ENCODE data around the gene LRBA.

DNA sequence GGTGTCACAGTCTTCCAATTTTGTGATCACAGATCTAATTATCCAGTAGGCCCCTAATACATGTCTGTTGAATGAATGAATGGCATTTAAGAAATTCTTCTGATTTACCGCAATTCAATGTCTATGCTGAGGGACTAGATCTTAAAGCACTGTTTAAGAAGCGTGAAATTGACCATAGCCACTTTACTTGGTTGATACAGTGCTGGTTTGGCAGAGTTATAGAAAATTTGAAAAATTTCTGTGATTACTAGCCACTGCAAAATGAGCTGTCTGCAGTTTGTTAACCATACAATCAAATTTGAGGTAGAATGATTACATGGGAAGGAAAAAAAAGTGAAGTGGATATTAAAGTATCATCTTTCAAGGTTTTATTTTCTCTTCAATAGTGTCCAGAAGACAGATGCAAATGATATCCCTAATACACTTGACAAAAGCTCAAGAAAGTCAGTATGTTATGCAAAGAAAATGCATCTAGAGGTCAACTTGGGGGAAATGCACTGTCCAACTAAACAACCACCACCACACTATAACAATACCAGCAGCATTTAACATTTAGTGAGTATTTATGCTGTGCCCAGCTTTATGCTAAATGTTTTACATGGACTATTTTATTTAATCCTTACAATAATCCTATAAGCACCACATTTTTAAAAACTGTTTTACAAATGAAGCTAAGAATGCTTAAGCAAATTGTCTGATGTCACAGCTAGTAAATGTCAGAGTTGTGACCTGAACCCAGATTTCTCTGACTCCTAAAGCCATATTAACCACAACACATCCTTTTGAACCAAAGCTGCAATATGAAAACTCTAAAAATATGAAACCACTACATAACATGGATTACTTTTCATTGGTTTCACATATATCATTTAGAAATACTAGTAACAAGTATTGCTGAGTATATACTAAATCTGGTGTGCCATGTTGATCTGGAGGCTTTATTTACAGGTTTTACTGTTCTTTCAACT lies 651.1 kb downstream of the LRBA start:
- TF ChIP-seq POLR2A (IDR thresholded peaks at IDR 0.05; ENCODE audit: low read depth, low read length) = no peak
- TF ChIP-seq POLR2AphosphoS5 (IDR thresholded peaks at IDR 0.05; ENCODE audit: low read depth, low read length) = no peak
- TF ChIP-seq SPI1 (IDR thresholded peaks at IDR 0.05; ENCODE audit: low read depth, low read length) = no peak
- no peak for TF ChIP-seq TAF1 (IDR thresholded peaks at IDR 0.05; ENCODE audit: low read depth, low read length)
- TF ChIP-seq POU2F2 (IDR thresholded peaks at IDR 0.05; ENCODE audit: low read depth, low read length) = no peak
- TF ChIP-seq PAX5 (IDR thresholded peaks at IDR 0.05; ENCODE audit: insufficient read depth, low read length, severe bottlenecking) = no peak

All from GM12891 (cell line).